ENCODE data around the gene SPATS2. TPM values are rescaled to one million over a fixed set of nuclear protein-coding genes. Genes with fewer than 3 reads are reported as not detected.

SPATS2 gene
- total and polyA plus RNA-seq, 2 of the 4 experiments (the other 2 are of a cell fraction) = 50.6 to 63.3 TPM

GRCh38 chr12:49428793-49429192, 61.5 kb downstream of the SPATS2 start:
- no peak overlapping the region for H2BK15ac ChIP-seq (ENCODE audit: low read depth, low read length)
- in situ Hi-C loops (cut with MboI; ENCODE audit: low sequenced_read_pairs) (no loop called here), intact Hi-C loops (cut with micrococcal nuclease) (no loop called here), dilution Hi-C loops (cut with HindIII; ENCODE audit: low sequenced_read_pairs, unreplicated experiment) (no loop called here)
- no peak overlapping the region for H2AK9ac ChIP-seq (replicated peaks; ENCODE audit: low read depth, low read length, poor library complexity)
- H3K4ac ChIP-seq (ENCODE audit: low read depth, low read length) = no peak overlapping the region
- H3K4me3 ChIP-seq (ENCODE audit: insufficient read depth, low read depth, low read length) = no peak overlapping the region
- CTCF ChIA-PET = interaction anchor here (1.1 kb wide), 1 partner anchor 62 kb away, joined by 3 read pairs; no protein-coding TSS in a partner anchor
- no peak overlapping the region for H2AK5ac ChIP-seq (ENCODE audit: low read depth, low read length)
- ATAC-seq (ENCODE audit: low read depth) (peak; percentile 95), DNase-seq (peak; percentile 86)
- H4K8ac ChIP-seq (ENCODE audit: low read depth in 2 of 2, low read length in 2 of 2) = no peak overlapping the region
- H3K4me2 ChIP-seq (ENCODE audit: low read depth, low read length) = peak overlapping the region; percentile 48; the same call in 1 of the 2 replicates
- WGBS, 2 experiments (ENCODE audit: extremely low coverage in 2 of 2, insufficient read length in 1 of 2) = no CpG with 5 or more reads among the region's 4 CpGs
- no peak overlapping the region for H4K5ac ChIP-seq (ENCODE audit: low read depth, low read length)
- H2AFZ ChIP-seq (replicated peaks; ENCODE audit: low read length, poor library complexity) = no peak overlapping the region
- no TSS peak for BruUV-seq (replicated peaks)
- no peak overlapping the region for H2BK20ac ChIP-seq (ENCODE audit: low read depth, low read length)
- H3K9me3 ChIP-seq (ENCODE audit: control insufficient read depth, insufficient read depth, low read length) = no peaks in the 10 kb centered on the region
- no peak overlapping the region for H3K56ac ChIP-seq (ENCODE audit: extremely low read depth, insufficient read depth, low read length)
- peaks cover 3% of the 10 kb centered on the region for H3K36me3 ChIP-seq (ENCODE audit: control insufficient read depth, insufficient read depth, low read length)
- H3K27me3 ChIP-seq (ENCODE audit: control insufficient read depth, insufficient read depth, low read length) = no peaks in the 10 kb centered on the region
- no peak overlapping the region for H3K27ac ChIP-seq (ENCODE audit: insufficient read depth, low read length)
- H4K91ac ChIP-seq (ENCODE audit: insufficient read depth, low read depth, low read length) = no peak overlapping the region
- no peaks in the 10 kb centered on the region for H3K9me1 ChIP-seq (ENCODE audit: insufficient read depth, low read length)
- H4K20me1 ChIP-seq (ENCODE audit: insufficient read depth, low read length) = peaks cover 8% of the 10 kb centered on the region; the same call in 1 of the 2 replicates
- no peak overlapping the region for H2BK120ac ChIP-seq (ENCODE audit: low read depth, low read length)
- H3K9ac ChIP-seq (ENCODE audit: low read depth, low read length) = no peak overlapping the region
- H3K18ac ChIP-seq (ENCODE audit: low read depth, low read length) = no peak overlapping the region
- peaks cover 22 to 49% of the 10 kb centered on the region in 2 experiments for H3K79me1 ChIP-seq (ENCODE audit: low read depth in 1 of 2, low read length in 2 of 2)
- H3K14ac ChIP-seq (replicated peaks; ENCODE audit: low read depth, low read length) = no peak overlapping the region
- no peak overlapping the region for H3K23ac ChIP-seq (ENCODE audit: low read depth, low read length)
- H2BK5ac ChIP-seq (ENCODE audit: low read depth, low read length, poor library complexity, severe bottlenecking) = no peak overlapping the region
- POLR2A ChIA-PET (ENCODE audit: unreplicated experiment) = no interaction called here
- peaks cover 6% of the 10 kb centered on the region for H3K4me1 ChIP-seq (ENCODE audit: control insufficient read depth, insufficient read depth, low read length)
- no peak for TF ChIP-seq CHD1 (IDR thresholded peaks at IDR 0.05; ENCODE audit: low read depth, low read length)
- TF ChIP-seq MAZ (IDR thresholded peaks at IDR 0.05; ENCODE audit: borderline replicate concordance, low read depth, low read length) = no peak
- peak; percentile 75 for TF ChIP-seq CEBPB (IDR thresholded peaks at IDR 0.05; ENCODE audit: low read depth, low read length)
- peak; percentile 20; the same call in 1 of the 2 replicates for TF ChIP-seq FOS (IDR thresholded peaks at IDR 0.05; ENCODE audit: low read depth, low read length)

Measured in IMR-90 (cell line).